CD14-positive monocyte (primary cell): ENCODE results near the gene IL17A. TPM values are rescaled to one million over a fixed set of nuclear protein-coding genes. Genes with fewer than 3 reads are reported as not detected.

ENCODE experiments used
- DNase-seq, 3 donors: peaks; one replicate each; pipeline ENCODE4 v3.0.0-alpha.2; 2011 to 2022
- H2AFZ ChIP-seq: 2 replicates; pipeline ENCODE4 v1.6.0; 2012; ENCODE audit warnings: mild to moderate bottlenecking, low read depth, low read length, inconsistent platforms; ENCODE audit not compliant: insufficient read depth, poor library complexity, severe bottlenecking
- H3K27ac ChIP-seq, 2 donors: 1 replicate in 1 of 2; 2 replicates in 1 of 2; pipeline ENCODE4 v1.5.1; 2012 to 2013; ENCODE audit warnings: low read length in 2 of 2, control low read depth in 1 of 2, inconsistent platforms in 1 of 2, low read depth in 1 of 2, mild to moderate bottlenecking in 1 of 2
- H3K27me3 ChIP-seq, 2 donors: one replicate each; pipeline versions ENCODE4 v1.6.0 to v1.6.1; 2011 to 2013; ENCODE audit warnings: low read length in 2 of 2; ENCODE audit not compliant: control insufficient read depth in 2 of 2, insufficient read depth in 2 of 2
- H3K36me3 ChIP-seq, 2 donors: replicated peaks in 1 of 2; 1 replicate in 1 of 2; 2 replicates in 1 of 2; pipeline versions ENCODE4 v1.5.1 to v1.6.1; 2012 to 2013; ENCODE audit warnings: low read length in 2 of 2, control low read depth in 1 of 2, inconsistent platforms in 1 of 2, mild to moderate bottlenecking in 1 of 2; ENCODE audit not compliant: insufficient read depth in 2 of 2, control insufficient read depth in 1 of 2
- H3K4me1 ChIP-seq, 2 donors: 1 replicate in 1 of 2; 2 replicates in 1 of 2; pipeline versions ENCODE4 v1.5.1 to v1.6.1; 2012 to 2013; ENCODE audit warnings: low read length in 2 of 2, control low read depth in 1 of 2, inconsistent platforms in 1 of 2, mild to moderate bottlenecking in 1 of 2, moderate library complexity in 1 of 2; ENCODE audit not compliant: insufficient read depth in 2 of 2, control insufficient read depth in 1 of 2
- H3K4me2 ChIP-seq: replicated peaks from 2 replicates; pipeline ENCODE3; 2012; ENCODE audit warnings: low read length, moderate library complexity, mild to moderate bottlenecking; ENCODE audit not compliant: poor library complexity, severe bottlenecking; ENCODE audit errors: extremely low read depth
- H3K4me3 ChIP-seq, 3 experiments: fragments of 200-600 bp in 1 of 3; sonication (generic) in 1 of 3; replicated peaks in 1 of 3; 1 replicate in 2 of 3; 2 replicates in 1 of 3; pipeline ENCODE4 v1.5.1; 2011 to 2013; ENCODE audit warnings: low read length in 3 of 3, mild to moderate bottlenecking in 3 of 3, control low read depth in 2 of 3, low read depth in 2 of 3, inconsistent platforms in 1 of 3, moderate library complexity in 1 of 3
- H3K79me2 ChIP-seq: 2 replicates; pipeline ENCODE4 v1.6.0; 2012; ENCODE audit warnings: mild to moderate bottlenecking, control low read depth, inconsistent platforms, low read length, moderate library complexity; ENCODE audit not compliant: insufficient read depth
- H3K9ac ChIP-seq: 2 replicates; pipeline ENCODE4 v1.6.0; 2017; ENCODE audit warnings: low read length, mild to moderate bottlenecking; ENCODE audit not compliant: insufficient read depth, poor library complexity, severe bottlenecking
- H3K9me3 ChIP-seq, 2 donors: replicated peaks in 1 of 2; 1 replicate in 1 of 2; 2 replicates in 1 of 2; pipeline versions ENCODE4 v1.5.1 to v1.6.1; 2012 to 2013; ENCODE audit warnings: low read length in 2 of 2, control low read depth in 1 of 2; ENCODE audit not compliant: control insufficient read depth in 1 of 2, insufficient read depth in 1 of 2
- H4K20me1 ChIP-seq: 2 replicates; pipeline ENCODE4 v1.6.0; 2012; ENCODE audit warnings: mild to moderate bottlenecking, low read length, control low read depth, moderate library complexity; ENCODE audit not compliant: insufficient read depth
- H3K27ac Mint-ChIP-seq, 7 donors: one replicate each; pipeline ENCODE4 v1.8.0; 2020; ENCODE audit warnings: mild to moderate bottlenecking in 7 of 7, mixed read lengths in 7 of 7, moderate library complexity in 6 of 7, inconsistent platforms in 2 of 7
- H3K27me3 Mint-ChIP-seq, 3 donors: one replicate each; pipeline ENCODE4 v1.8.0; 2021 to 2022; ENCODE audit warnings: low read depth in 3 of 3, mild to moderate bottlenecking in 3 of 3, mixed read lengths in 3 of 3, moderate library complexity in 3 of 3, inconsistent platforms in 1 of 3
- H3K36me3 Mint-ChIP-seq, 2 donors: one replicate each; pipeline ENCODE4 v1.8.0; 2020; ENCODE audit warnings: mixed read lengths in 2 of 2, inconsistent platforms in 1 of 2, mild to moderate bottlenecking in 1 of 2
- H3K4me1 Mint-ChIP-seq: one replicate; pipeline ENCODE4 v1.8.0; 2020; ENCODE audit warnings: mild to moderate bottlenecking, mixed read lengths
- H3K4me3 Mint-ChIP-seq, 2 donors: one replicate each; pipeline ENCODE4 v1.8.0; 2020; ENCODE audit warnings: mild to moderate bottlenecking in 2 of 2, mixed read lengths in 2 of 2, moderate library complexity in 1 of 2
- H3K9me3 Mint-ChIP-seq, 7 donors: one replicate each; pipeline ENCODE4 v1.8.0; 2020 to 2022; ENCODE audit warnings: mixed read lengths in 7 of 7, mild to moderate bottlenecking in 6 of 7, moderate library complexity in 6 of 7, inconsistent platforms in 2 of 7
- WGBS: methylation state at CpG from one replicate; pipeline ENCODE4 v1.1.5; 2013; ENCODE audit warnings: missing lambda C conversion rate; ENCODE audit not compliant: insufficient coverage; 5-methylcytosine and 5-hydroxymethylcytosine counted together
- intact Hi-C, 2 donors: fragments of 100-400 bp; cut with micrococcal nuclease; formaldehyde crosslinking; loops; one replicate each; pipeline versions ENCODE4 v1.15.0 to v1.15.1; 2023
- polyA minus RNA-seq: library from RNA; depleted of rRNA, polyadenylated mRNA; stranded (reverse); fragments of >200 nt; gene quantifications from 2 replicates; pipeline ENCODE4 v1.2.3, GENCODE V29; 2012
- polyA plus RNA-seq, 3 donors: library from polyadenylated mRNA; depleted of rRNA in 1 of 3; unstranded in 2 of 3; stranded (reverse) in 1 of 3; fragments of 300-500 nt in 2 of 3; fragments of >200 nt in 1 of 3; fragmentation: Illumina TruSeq in 2 of 3; gene quantifications; 1 replicate in 2 of 3; 2 replicates in 1 of 3; pipeline ENCODE4 v1.2.3, GENCODE V29; 2012 to 2021
- total RNA-seq, 12 experiments: library from RNA in 1 of 12; stranded (reverse) in 1 of 12; fragments of 120-200 nt in 1 of 12; gene quantifications; one replicate each; pipeline ENCODE4 v1.2.4 and lab custom pipeline; 2013 to 2026; ENCODE audit warnings: mixed read lengths in 6 of 12, inconsistent platforms in 1 of 12
- TF ChIP-seq, protein P1 (sequence below): fragments of 200-600 bp; IDR thresholded peaks from one replicate; pipeline ENCODE4 v1.8.0; 2022; ENCODE audit warnings: antibody characterized with exemption, mild to moderate bottlenecking

IL17A gene
- total RNA-seq (2013): not detected
- polyA plus RNA-seq (not detected), polyA minus RNA-seq (not detected in 2 replicates), total RNA-seq (lab: John Stamatoyannopoulos, UW) (0 to 0.69 (median 0) reads per million in 11 experiments)

- TF ChIP-seq, protein P1, sequence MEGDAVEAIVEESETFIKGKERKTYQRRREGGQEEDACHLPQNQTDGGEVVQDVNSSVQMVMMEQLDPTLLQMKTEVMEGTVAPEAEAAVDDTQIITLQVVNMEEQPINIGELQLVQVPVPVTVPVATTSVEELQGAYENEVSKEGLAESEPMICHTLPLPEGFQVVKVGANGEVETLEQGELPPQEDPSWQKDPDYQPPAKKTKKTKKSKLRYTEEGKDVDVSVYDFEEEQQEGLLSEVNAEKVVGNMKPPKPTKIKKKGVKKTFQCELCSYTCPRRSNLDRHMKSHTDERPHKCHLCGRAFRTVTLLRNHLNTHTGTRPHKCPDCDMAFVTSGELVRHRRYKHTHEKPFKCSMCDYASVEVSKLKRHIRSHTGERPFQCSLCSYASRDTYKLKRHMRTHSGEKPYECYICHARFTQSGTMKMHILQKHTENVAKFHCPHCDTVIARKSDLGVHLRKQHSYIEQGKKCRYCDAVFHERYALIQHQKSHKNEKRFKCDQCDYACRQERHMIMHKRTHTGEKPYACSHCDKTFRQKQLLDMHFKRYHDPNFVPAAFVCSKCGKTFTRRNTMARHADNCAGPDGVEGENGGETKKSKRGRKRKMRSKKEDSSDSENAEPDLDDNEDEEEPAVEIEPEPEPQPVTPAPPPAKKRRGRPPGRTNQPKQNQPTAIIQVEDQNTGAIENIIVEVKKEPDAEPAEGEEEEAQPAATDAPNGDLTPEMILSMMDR: no peak
- intact Hi-C loops: no loop called here
- no peak within 1 kb of the TSS for H3K4me3 ChIP-seq
- H3K4me1 ChIP-seq: no peaks in the 10 kb centered on the region
- H3K9me3 Mint-ChIP-seq: peaks cover 0 to under 1% (median 0%) of the 10 kb centered on the region in 7 donors
- no peak within 1 kb of the TSS for H3K9ac ChIP-seq
- H2AFZ ChIP-seq: no peak within 1 kb of the TSS
- H3K79me2 ChIP-seq: no peaks in the 10 kb centered on the region
- no peaks in the 10 kb centered on the region for H3K36me3 Mint-ChIP-seq
- 96% methylated on average over 5 of the region's 7 CpGs for WGBS
- H3K27ac ChIP-seq: no peak within 1 kb of the TSS
- H3K27ac Mint-ChIP-seq: no peak within 1 kb of the TSS
- no peaks in the 10 kb centered on the region for H4K20me1 ChIP-seq
- no peak within 1 kb of the TSS for H3K4me2 ChIP-seq
- no peak for DNase-seq
- no peaks in the 10 kb centered on the region for H3K9me3 ChIP-seq
- H3K4me3 Mint-ChIP-seq: no peak within 1 kb of the TSS
- peaks cover 2 to 6% (median 3%) of the 10 kb centered on the region in 3 donors for H3K27me3 Mint-ChIP-seq
- no peaks in the 10 kb centered on the region for H3K4me1 Mint-ChIP-seq
- no peaks in the 10 kb centered on the region for H3K36me3 ChIP-seq
- H3K27me3 ChIP-seq: no peaks in the 10 kb centered on the region
Measured at GRCh38 chr6:52186075-52186474, at the start of gene IL17A. Gene IL17A (plus strand): TSS chr6:52186375. CDS start chr6:52186432, 57 bp downstream.

DNA sequence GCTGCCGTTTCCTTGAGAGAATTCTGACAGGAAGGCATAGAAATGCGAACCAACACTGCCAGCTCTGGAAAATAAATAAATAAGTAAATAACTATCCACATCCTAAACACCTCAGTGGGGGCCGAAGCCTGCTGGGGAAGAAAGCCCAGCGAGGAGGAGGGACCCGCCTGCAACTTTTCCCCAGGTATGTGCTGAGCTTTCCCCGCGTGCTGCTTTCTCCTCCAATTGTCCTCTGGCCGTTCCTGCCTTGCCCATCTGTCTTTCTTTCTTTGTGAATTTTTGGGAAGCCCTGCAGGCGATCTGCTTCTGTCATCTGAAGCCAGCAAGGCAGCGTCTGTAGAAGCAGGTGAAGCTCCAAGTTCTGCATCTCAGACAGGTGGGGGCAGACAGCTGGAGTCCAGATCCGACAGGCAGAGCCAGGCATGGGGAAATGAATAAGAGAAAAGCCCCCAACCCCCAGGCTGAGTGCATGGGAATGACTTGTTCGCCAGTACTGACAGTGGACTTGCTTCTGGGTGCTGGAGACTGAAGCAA, 49.2 kb upstream of the IL17A start:
- Histone ChIP-seq H2AFZ (no peak overlapping the region), H3K4me3 (no peak overlapping the region), H3K27me3 (no peaks in the 10 kb centered on the region), H3K9ac (no peak overlapping the region), H4K20me1 (no peaks in the 10 kb centered on the region), H3K4me1 (no peaks in the 10 kb centered on the region), H3K9me3 (no peaks in the 10 kb centered on the region), H3K36me3 (no peaks in the 10 kb centered on the region), H3K4me2 (no peak overlapping the region), H3K79me2 (no peaks in the 10 kb centered on the region), H3K27ac (no peak overlapping the region)
- H3K27ac Mint-ChIP-seq: peak overlapping the region in 1 of 7 donors; percentile 24
- H3K27me3 Mint-ChIP-seq: peaks cover 0 to 7% (median 3%) of the 10 kb centered on the region in 3 donors
- no peaks in the 10 kb centered on the region for H3K9me3 Mint-ChIP-seq
- intact Hi-C loops: no loop called here
- WGBS: 99% methylated on average over 7 of the region's 12 CpGs
- no peak for DNase-seq
- TF ChIP-seq, protein P1: no peak
- no peaks in the 10 kb centered on the region for H3K36me3 Mint-ChIP-seq
- peaks cover 3% of the 10 kb centered on the region for H3K4me1 Mint-ChIP-seq
- no peak overlapping the region for H3K4me3 Mint-ChIP-seq
